Measurements from ENCODE around the gene DYNC1H1.
A peak's percentile ranks its signal among the peaks of the same experiment; 100 is the strongest.

DNA sequence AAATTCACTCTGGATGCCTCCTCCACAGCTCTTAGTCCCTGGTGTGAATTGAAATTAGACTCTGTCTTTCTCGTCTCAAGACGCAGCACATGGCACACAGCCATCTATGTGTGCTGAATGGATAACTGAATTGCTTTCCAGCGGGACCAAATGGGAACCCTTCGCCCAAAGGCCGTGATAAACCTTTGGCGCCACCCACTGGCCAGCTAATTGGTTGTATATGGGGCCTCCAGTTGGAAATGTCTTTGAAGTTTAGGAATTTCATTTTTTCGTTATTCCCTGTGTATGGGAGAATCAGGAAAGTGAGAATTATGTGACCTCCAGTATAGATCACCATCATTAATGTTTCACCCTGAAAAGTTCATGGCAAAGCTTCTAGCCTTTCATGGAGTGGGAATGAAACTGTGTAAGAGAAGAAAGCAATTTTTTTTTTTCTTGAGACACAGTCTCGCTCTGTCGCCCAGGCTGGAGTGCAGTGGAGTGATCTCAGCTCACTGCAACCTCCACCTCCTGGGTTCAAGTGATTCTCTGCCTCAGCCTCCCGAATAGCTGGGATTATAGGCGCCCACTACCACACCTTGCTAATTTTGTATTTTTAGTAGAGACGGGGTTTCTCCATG lies 132.3 kb downstream of the DYNC1H1 start:
- TF ChIP-seq FOXA1 (IDR thresholded peaks at IDR 0.05) (no peak), HDGF (IDR thresholded peaks at IDR 0.05; ENCODE audit: borderline replicate concordance) (no peak), BHLHE40 (IDR thresholded peaks at IDR 0.05; ENCODE audit: borderline replicate concordance) (no peak), LEF1 (IDR thresholded peaks at IDR 0.05; ENCODE audit: borderline replicate concordance) (0 out of 2 replicates have a peak, but pooled peaks have one; percentile 27), NFRKB (IDR thresholded peaks at IDR 0.05) (no peak), SP1 (IDR thresholded peaks at IDR 0.05) (no peak), ARNT (IDR thresholded peaks at IDR 0.05) (no peak), CTBP1 (IDR thresholded peaks at IDR 0.05; ENCODE audit: borderline replicate concordance) (no peak), TARDBP (IDR thresholded peaks at IDR 0.05) (no peak), L3MBTL2 (conservative IDR thresholded peaks at IDR 0.05) (0 out of 2 replicates have a peak, but pooled peaks have one; percentile 15), ELF4 (IDR thresholded peaks at IDR 0.05) (no peak), ZNF384 (IDR thresholded peaks at IDR 0.05) (0 out of 2 replicates have a peak, but pooled peaks have one; percentile 46)
